HepG2 (cell line): ENCODE measurements around the gene GAPDH. TPM values are rescaled to one million over a fixed set of nuclear protein-coding genes. Genes with fewer than 3 reads are reported as not detected.

Source experiments
- BRD4 ChIP-seq: sonication (generic); formaldehyde crosslinking; IDR thresholded peaks from 2 replicates; pipeline ENCODE4 v1.4.0; 2020; ENCODE audit warnings: missing genetic modification reagents
- FOXK2 ChIP-seq: fragments of 450-650 bp; IDR thresholded peaks from 2 replicates; pipeline ENCODE4 v1.6.1; 2016
- HHEX ChIP-seq: IDR thresholded peaks from 2 replicates; pipeline ENCODE4 v1.6.1; 2016; ENCODE audit warnings: control low read depth
- HNRNPLL ChIP-seq: fragments of 200-400 bp; formaldehyde crosslinking; IDR thresholded peaks from 2 replicates; pipeline ENCODE4 v1.6.1; 2017; ENCODE audit warnings: mild to moderate bottlenecking, low read depth, low read length; ENCODE audit not compliant: poor library complexity, severe bottlenecking
- HNRNPUL1 ChIP-seq: fragments of 200-400 bp; formaldehyde crosslinking; IDR thresholded peaks from 2 replicates; pipeline ENCODE4 v1.6.1; 2017; ENCODE audit warnings: low read depth, mild to moderate bottlenecking, low read length, moderate library complexity
- HOXD1 ChIP-seq: sonication (generic); formaldehyde crosslinking; IDR thresholded peaks from 2 replicates; pipeline ENCODE4 v1.5.0; 2020; ENCODE audit warnings: missing genetic modification reagents
- MXD3 ChIP-seq: IDR thresholded peaks from 2 replicates; pipeline ENCODE4 v1.6.1; 2016; ENCODE audit warnings: mild to moderate bottlenecking, missing biosample characterization, missing genetic modification reagents
- MXD4 ChIP-seq: IDR thresholded peaks from 2 replicates; pipeline ENCODE4 v1.6.1; 2016; ENCODE audit warnings: mild to moderate bottlenecking, missing biosample characterization, missing genetic modification reagents
- MYC ChIP-seq: sonication (generic); formaldehyde crosslinking; IDR thresholded peaks from 2 replicates; pipeline ENCODE4 v1.9.0; 2021; ENCODE audit warnings: missing genetic modification reagents, borderline replicate concordance
- NFKB2 ChIP-seq: sonication (generic); formaldehyde crosslinking; IDR thresholded peaks from 2 replicates; pipeline ENCODE4 v1.4.0; 2020; ENCODE audit warnings: missing genetic modification reagents, borderline replicate concordance
- RBM39 ChIP-seq: fragments of 200-400 bp; formaldehyde crosslinking; IDR thresholded peaks from one replicate; pipeline ENCODE4 v1.6.1; 2018; ENCODE audit warnings: antibody characterized with exemption, mild to moderate bottlenecking, low read depth, low read length; ENCODE audit not compliant: poor library complexity, severe bottlenecking
- SMAD9 ChIP-seq: sonication (generic); formaldehyde crosslinking; IDR thresholded peaks from 2 replicates; pipeline ENCODE4 v1.5.1; 2020; ENCODE audit warnings: mild to moderate bottlenecking, missing genetic modification reagents
- SOX13 ChIP-seq, 3 experiments: fragments of 450-650 bp in 1 of 3; sonication (generic) in 1 of 3; formaldehyde crosslinking in 1 of 3; IDR thresholded peaks in 2 of 3; conservative IDR thresholded peaks in 1 of 3; 2 replicates each; pipeline versions ENCODE4 v1.5.0 to v1.6.1; 2016 to 2020; ENCODE audit warnings: antibody characterized with exemption in 1 of 3, mild to moderate bottlenecking in 1 of 3, missing compliant biosample characterization in 1 of 3, missing genetic modification reagents in 1 of 3, moderate library complexity in 1 of 3
- SSRP1 ChIP-seq: IDR thresholded peaks from 2 replicates; pipeline ENCODE4 v1.6.1; 2016; ENCODE audit warnings: control low read depth
- TOPORS ChIP-seq: sonication (generic); formaldehyde crosslinking; IDR thresholded peaks from 2 replicates; pipeline ENCODE4 v1.8.0; 2023; ENCODE audit warnings: mild to moderate bottlenecking, missing genetic modification reagents
- ZBTB38 ChIP-seq: sonication (generic); formaldehyde crosslinking; IDR thresholded peaks from 2 replicates; pipeline ENCODE4 v1.5.1; 2020; ENCODE audit warnings: mild to moderate bottlenecking, missing genetic modification reagents
- ZFAT ChIP-seq: sonication (generic); formaldehyde crosslinking; conservative IDR thresholded peaks from 2 replicates; pipeline ENCODE4 v1.8.1; 2023; ENCODE audit warnings: missing genetic modification reagents, inconsistent platforms
- ZNF143 ChIP-seq: sonication (generic); formaldehyde crosslinking; IDR thresholded peaks from 2 replicates; pipeline ENCODE4 v1.4.0; 2020; ENCODE audit warnings: missing genetic modification reagents
- ZNF280B ChIP-seq: sonication (generic); formaldehyde crosslinking; IDR thresholded peaks from 2 replicates; pipeline ENCODE4 v1.5.0; 2020; ENCODE audit warnings: missing genetic modification reagents, mild to moderate bottlenecking, borderline replicate concordance
- ZNF441 ChIP-seq: sonication (generic); formaldehyde crosslinking; IDR thresholded peaks from 2 replicates; pipeline ENCODE4 v1.7.0; 2021; ENCODE audit warnings: missing genetic modification reagents, borderline replicate concordance
- ZNF713 ChIP-seq: sonication (generic); formaldehyde crosslinking; IDR thresholded peaks from 2 replicates; pipeline ENCODE4 v1.4.0; 2020; ENCODE audit warnings: mild to moderate bottlenecking, missing genetic modification reagents
- polyA plus RNA-seq, 8 experiments: library from polyadenylated mRNA; depleted of rRNA in 3 of 8; stranded (reverse) in 7 of 8; unstranded in 1 of 8; fragments of >200 nt; fragmentation: Illumina TruSeq in 4 of 8; extraction: Trizol in 4 of 8; gene quantifications; 2 replicates each; pipeline versions ENCODE4 v1.2.1 to v1.2.3, GENCODE V29; 2011 to 2016; ENCODE audit warnings: low read depth in 4 of 8, missing spikeins in 1 of 8, mixed read lengths in 1 of 8; ENCODE audit not compliant: insufficient read depth in 1 of 8
- total RNA-seq, 5 experiments: library from RNA; depleted of rRNA; stranded (reverse); fragments of >200 nt; fragmentation: Illumina TruSeq; extraction: Trizol; gene quantifications; 2 replicates each; pipeline ENCODE4 v1.2.3, GENCODE V29; 2016; ENCODE audit warnings: low read depth in 1 of 5
- TF ChIP-seq, protein P1 (sequence below): sonication (generic); formaldehyde crosslinking; IDR thresholded peaks from 2 replicates; pipeline ENCODE4 v1.8.1; 2022; ENCODE audit warnings: low read depth, mild to moderate bottlenecking, missing genetic modification reagents

The GAPDH gene
- total and polyA plus RNA-seq, 2 of the 13 experiments (the other 11 are each of a cell fraction or from before 2014, with no cell fraction given) = 3,038 to 12,722 TPM

- TF ChIP-seq ZNF280B = 0 out of 2 replicates have a peak, but pooled peaks have one; percentile 4
- 0 out of 2 replicates have a peak, but pooled peaks have one; percentile 12 for TF ChIP-seq BRD4 (CRISPR knock-in tag)
- TF ChIP-seq MXD4 = no peak
- no peak for TF ChIP-seq HHEX (CRISPR knock-in tag)
- TF ChIP-seq HNRNPLL = peak; percentile 80
- no peak for TF ChIP-seq TOPORS (CRISPR knock-in tag)
- TF ChIP-seq HNRNPUL1 = 0 out of 2 replicates have a peak, but pooled peaks have one; percentile 9
- no peak for TF ChIP-seq SMAD9 (CRISPR knock-in tag)
- no peak for TF ChIP-seq FOXK2
- peak; percentile 23; the same call in 1 of the 2 replicates for TF ChIP-seq ZNF441 (CRISPR knock-in tag)
- TF ChIP-seq ZNF713 (CRISPR knock-in tag) = 0 out of 2 replicates have a peak, but pooled peaks have one; percentile 59
- TF ChIP-seq MYC = peak; percentile 53; the same call in 1 of the 2 replicates
- peak; percentile 31 for TF ChIP-seq RBM39
- 0 out of 2 replicates have a peak, but pooled peaks have one; percentile 36 for TF ChIP-seq HOXD1
- 0 out of 2 replicates have a peak, but pooled peaks have one; percentile 7 for TF ChIP-seq ZNF143 (CRISPR knock-in tag)
- TF ChIP-seq MXD3 (CRISPR knock-in tag) = peak; percentile 54; the same call in 1 of the 2 replicates
- TF ChIP-seq SOX13 (IDR thresholded peaks at IDR 0.05) = no peak
- TF ChIP-seq SOX13 (CRISPR knock-in tag; conservative IDR thresholded peaks at IDR 0.05 in 1 of 2, IDR thresholded peaks at IDR 0.05 in 1 of 2) = 0 out of 4 replicates have a peak, but pooled peaks of 1 of the 2 experiments have one; percentile 20
- TF ChIP-seq ZFAT (CRISPR knock-in tag) = 0 out of 2 replicates have a peak, but pooled peaks have one; percentile 16
- peak; percentile 33; the same call in 1 of the 2 replicates for TF ChIP-seq ZBTB38 (CRISPR knock-in tag)
- TF ChIP-seq, protein P1, sequence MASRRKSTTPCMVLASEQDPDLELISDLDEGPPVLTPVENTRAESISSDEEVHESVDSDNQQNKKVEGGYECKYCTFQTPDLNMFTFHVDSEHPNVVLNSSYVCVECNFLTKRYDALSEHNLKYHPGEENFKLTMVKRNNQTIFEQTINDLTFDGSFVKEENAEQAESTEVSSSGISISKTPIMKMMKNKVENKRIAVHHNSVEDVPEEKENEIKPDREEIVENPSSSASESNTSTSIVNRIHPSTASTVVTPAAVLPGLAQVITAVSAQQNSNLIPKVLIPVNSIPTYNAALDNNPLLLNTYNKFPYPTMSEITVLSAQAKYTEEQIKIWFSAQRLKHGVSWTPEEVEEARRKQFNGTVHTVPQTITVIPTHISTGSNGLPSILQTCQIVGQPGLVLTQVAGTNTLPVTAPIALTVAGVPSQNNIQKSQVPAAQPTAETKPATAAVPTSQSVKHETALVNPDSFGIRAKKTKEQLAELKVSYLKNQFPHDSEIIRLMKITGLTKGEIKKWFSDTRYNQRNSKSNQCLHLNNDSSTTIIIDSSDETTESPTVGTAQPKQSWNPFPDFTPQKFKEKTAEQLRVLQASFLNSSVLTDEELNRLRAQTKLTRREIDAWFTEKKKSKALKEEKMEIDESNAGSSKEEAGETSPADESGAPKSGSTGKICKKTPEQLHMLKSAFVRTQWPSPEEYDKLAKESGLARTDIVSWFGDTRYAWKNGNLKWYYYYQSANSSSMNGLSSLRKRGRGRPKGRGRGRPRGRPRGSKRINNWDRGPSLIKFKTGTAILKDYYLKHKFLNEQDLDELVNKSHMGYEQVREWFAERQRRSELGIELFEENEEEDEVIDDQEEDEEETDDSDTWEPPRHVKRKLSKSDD (CRISPR knock-in tag) = 0 out of 2 replicates have a peak, but pooled peaks have one; percentile 10
- TF ChIP-seq SSRP1 = peak; percentile 21; the same call in 1 of the 2 replicates
- TF ChIP-seq NFKB2 (CRISPR knock-in tag) = no peak; the same call in 1 of the 2 replicates
These were observed 804 bp downstream of the GAPDH start (continued) for GRCh38 chr12:6534945-6535696.
